MCF 10A (cell line): ENCODE data around the gene OAS3. TPM values are rescaled to one million over a fixed set of nuclear protein-coding genes. Genes with fewer than 3 reads are reported as not detected.
"Not testable (repeated sequence)": the region's sequence is repeated elsewhere in the genome, so short reads cannot be mapped to it uniquely, and the experiment has no call there.

Experiments
- BruUV-seq: library from RNA; stranded (reverse); fragments of 400-500 nt; replicated peaks from 2 replicates; lab custom pipeline; 2021; lab: Mats Ljungman, UMichigan
- CTCF ChIA-PET: fragments of 300-600 bp; sonication (Branson Sonifier 250); formaldehyde crosslinking; extraction: SDS; loops from one replicate; lab custom pipeline; 2021; ENCODE audit warnings: antibody characterized with exemption, inconsistent platforms; lab: Yijun Ruan, JAX
- POLR2A ChIA-PET: fragments of 300-600, 350-650 bp; sonication (Branson Sonifier 250); formaldehyde crosslinking; extraction: SDS; loops from one replicate; lab custom pipeline; 2020; ENCODE audit warnings: antibody characterized with exemption, inconsistent platforms; lab: Yijun Ruan, JAX
- DNase-seq: peaks from one replicate; pipeline ENCODE4 v3.0.0-alpha.2; 2018; ENCODE audit not compliant: unreplicated experiment
- H3K27ac Mint-ChIP-seq: one replicate; pipeline ENCODE4 v1.8.0; 2022; ENCODE audit warnings: mild to moderate bottlenecking, low read depth, mixed read lengths; ENCODE audit not compliant: unreplicated experiment
- H3K27me3 Mint-ChIP-seq: one replicate; pipeline ENCODE4 v1.8.0; 2022; ENCODE audit warnings: mixed read lengths; ENCODE audit not compliant: insufficient read depth, unreplicated experiment
- H3K36me3 Mint-ChIP-seq: one replicate; pipeline ENCODE4 v1.8.0; 2022; ENCODE audit warnings: mild to moderate bottlenecking, moderate library complexity, mixed read lengths; ENCODE audit not compliant: insufficient read depth, unreplicated experiment
- H3K4me1 Mint-ChIP-seq: one replicate; pipeline ENCODE4 v1.8.0; 2022; ENCODE audit warnings: mixed read lengths; ENCODE audit not compliant: insufficient read depth, unreplicated experiment
- H3K4me3 Mint-ChIP-seq: one replicate; pipeline ENCODE4 v1.8.0; 2022; ENCODE audit warnings: mild to moderate bottlenecking, moderate library complexity, mixed read lengths; ENCODE audit not compliant: unreplicated experiment
- H3K9me3 Mint-ChIP-seq: one replicate; pipeline ENCODE4 v1.8.0; 2022; ENCODE audit warnings: mixed read lengths; ENCODE audit not compliant: unreplicated experiment
- CTCF ChIP-seq: fragments of 200-600 bp; IDR thresholded peaks from one replicate; pipeline ENCODE4 v1.8.0; 2022; ENCODE audit warnings: antibody characterized with exemption, mild to moderate bottlenecking; ENCODE audit not compliant: unreplicated experiment
- intact Hi-C: fragments of 100-400 bp; cut with micrococcal nuclease; formaldehyde crosslinking; loops from 2 replicates; pipeline ENCODE4 v1.14.1; 2022
- total RNA-seq: library from RNA; stranded (reverse); gene quantifications from 2 replicates; pipeline ENCODE4 v1.2.3, GENCODE V29; 2022

OAS3 gene
- total RNA-seq, 1 experiment from 2014 or later: 6.5 TPM

- TF ChIP-seq CTCF: no peak
- DNase-seq: peak; percentile 99
- no peaks in the 10 kb centered on the region for H3K27me3 Mint-ChIP-seq
- CTCF ChIA-PET: interaction anchor here (0.7 to 1.2 kb wide), 5 partner anchors 16 to 124 kb away, joined by 3 to 5 read pairs (median 4); no protein-coding TSS in a partner anchor
- POLR2A ChIA-PET: interaction anchor here (0.9 to 2.9 kb wide), 8 partner anchors 9 to 270 kb away, joined by 4 to 53 read pairs (median 6); partner anchors contain the start of genes OAS1, OAS3 and RITA1
- peaks cover 5% of the 10 kb centered on the region for H3K36me3 Mint-ChIP-seq
- H3K4me1 Mint-ChIP-seq: peaks cover 13% of the 10 kb centered on the region
- peak overlapping the region; percentile 60 for H3K27ac Mint-ChIP-seq
- no TSS peak for BruUV-seq
- peaks cover 14% of the 10 kb centered on the region for H3K9me3 Mint-ChIP-seq
- no peak overlapping the region for H3K4me3 Mint-ChIP-seq
- intact Hi-C loops: loop anchor here (1.0 kb wide), 1 partner anchor 21 kb away; no protein-coding TSS in a partner anchor
Measured at GRCh38 chr12:112916270-112916669, 22.0 kb upstream of the OAS3 start.

GRCh38 chr12:112919121-112919520 is 19.2 kb upstream of the OAS3 start:
- Mint-ChIP-seq H3K4me1 (peaks cover 13% of the 10 kb centered on the region), H3K9me3 (no peaks in the 10 kb centered on the region), H3K27me3 (no peaks in the 10 kb centered on the region), H3K4me3 (no peak overlapping the region), H3K27ac (no peak overlapping the region), H3K36me3 (no peaks in the 10 kb centered on the region)
- no peak for TF ChIP-seq CTCF
- no peak for DNase-seq
- intact Hi-C loops: no loop called here
- no TSS peak for BruUV-seq
- ChIA-PET CTCF (no interaction called here), POLR2A (interaction anchor here (0.6 kb wide), 1 partner anchor 11 kb away, joined by 3 read pairs; no protein-coding TSS in a partner anchor)

GRCh38 chr12:112924986-112925385 is 13.3 kb upstream of the OAS3 start:
- H3K4me3 Mint-ChIP-seq: no peak overlapping the region
- POLR2A ChIA-PET: interaction anchor here (0.9 to 1.6 kb wide), 2 partner anchors 8 to 18 kb away, joined by 5 to 7 read pairs; no protein-coding TSS in a partner anchor
- H3K4me1 Mint-ChIP-seq: no peaks in the 10 kb centered on the region
- no peak for TF ChIP-seq CTCF
- no peak overlapping the region for H3K27ac Mint-ChIP-seq
- H3K27me3 Mint-ChIP-seq: no peaks in the 10 kb centered on the region
- intact Hi-C loops: no loop called here
- no peak for DNase-seq
- BruUV-seq: no TSS peak
- H3K9me3 Mint-ChIP-seq: no peaks in the 10 kb centered on the region
- no peaks in the 10 kb centered on the region for H3K36me3 Mint-ChIP-seq
- CTCF ChIA-PET: interaction anchor here (0.7 kb wide), 2 partner anchors 105 to 550 kb away, joined by 3 read pairs; no protein-coding TSS in a partner anchor

GRCh38 chr12:112926416-112927033 is 11.7 kb upstream of the OAS3 start:
- not testable (repeated sequence) for DNase-seq, H3K4me1 Mint-ChIP-seq, BruUV-seq

More at GRCh38 chr12:112926416-112927033, 11.7 kb upstream of the OAS3 start:
- intact Hi-C loops, H3K27me3 Mint-ChIP-seq, H3K4me3 Mint-ChIP-seq, H3K27ac Mint-ChIP-seq, POLR2A ChIA-PET, CTCF ChIA-PET, H3K36me3 Mint-ChIP-seq, H3K9me3 Mint-ChIP-seq: not testable (repeated sequence)
